Endometrial microvascular endothelial cells (primary cell): ENCODE data around the gene KDM6A. TPM values are rescaled to one million over a fixed set of nuclear protein-coding genes. Genes with fewer than 3 reads are reported as not detected.
"Not testable (repeated sequence)": the region's sequence is repeated elsewhere in the genome, so short reads cannot be mapped to it uniquely, and the experiment has no call there.

ENCODE experiments used
- in situ Hi-C: cut with HindIII; loops from 2 replicates; pipeline ENCODE4 v1.10.0; 2017; ENCODE audit warnings: low sequenced_read_pairs, low pct_unique_long_range_greater_than_20kb; ENCODE audit errors: inconsistent ontology term
- total RNA-seq: library from RNA; depleted of rRNA; stranded (reverse); fragments of >200 nt; gene quantifications from one replicate; pipeline ENCODE4 v1.2.3, GENCODE V29; 2015; ENCODE audit errors: inconsistent ontology term

Gene KDM6A
- total RNA-seq, 1 donor from 2014 or later: 10.4 TPM

- in situ Hi-C loops: no loop called here
These were observed 158.9 kb downstream of the KDM6A start for GRCh38 chrX:45031830-45032378.

GRCh38 chrX:45035071-45035470 lies 162.1 kb downstream of the KDM6A start:
- in situ Hi-C loops: no loop called here

- in situ Hi-C loops: no loop called here
These were observed 163.2 kb downstream of the KDM6A start for GRCh38 chrX:45036161-45036560.

- in situ Hi-C loops: not testable (repeated sequence)
These were observed 167.1 kb downstream of the KDM6A start for GRCh38 chrX:45040137-45040536.

GRCh38 chrX:45046417-45046816 lies 173.4 kb downstream of the KDM6A start:
- in situ Hi-C loops: no loop called here

- in situ Hi-C loops: no loop called here
These were observed 177.6 kb downstream of the KDM6A start for GRCh38 chrX:45050558-45050957.

- in situ Hi-C loops: no loop called here
These were observed 183.6 kb downstream of the KDM6A start for GRCh38 chrX:45056428-45057145.

GRCh38 chrX:45059906-45060305 lies 186.9 kb downstream of the KDM6A start:
- in situ Hi-C loops: not testable (repeated sequence)

GRCh38 chrX:45063319-45064095 lies 190.5 kb downstream of the KDM6A start:
- in situ Hi-C loops: no loop called here

GRCh38 chrX:45068569-45068968 lies 195.6 kb downstream of the KDM6A start:
- in situ Hi-C loops: no loop called here

GRCh38 chrX:45070116-45071007 lies 197.4 kb downstream of the KDM6A start:
- in situ Hi-C loops: no loop called here

GRCh38 chrX:45073011-45073410 lies 200.0 kb downstream of the KDM6A start:
- in situ Hi-C loops: not testable (repeated sequence)

- in situ Hi-C loops: no loop called here
These were observed 204.9 kb downstream of the KDM6A start for GRCh38 chrX:45077748-45078424.

GRCh38 chrX:45083314-45083713 lies 210.3 kb downstream of the KDM6A start:
- in situ Hi-C loops: no loop called here

GRCh38 chrX:45110494-45110893 lies 237.5 kb downstream of the KDM6A start:
- in situ Hi-C loops: no loop called here

- in situ Hi-C loops: no loop called here
These were observed 253.2 kb downstream of the KDM6A start for GRCh38 chrX:45126158-45126557.

- in situ Hi-C loops: no loop called here
These were observed 256.0 kb downstream of the KDM6A start for GRCh38 chrX:45128896-45129454.

- in situ Hi-C loops: no loop called here
These were observed 260.5 kb downstream of the KDM6A start for GRCh38 chrX:45133465-45133864.
